SIG-M5 (cell line): ENCODE measurements around the gene ADARB2.

Experiments used
- DNase-seq: peaks from one replicate; lab custom pipeline; 2025; lab: John Stamatoyannopoulos, UW

The ADARB2 gene

DNA sequence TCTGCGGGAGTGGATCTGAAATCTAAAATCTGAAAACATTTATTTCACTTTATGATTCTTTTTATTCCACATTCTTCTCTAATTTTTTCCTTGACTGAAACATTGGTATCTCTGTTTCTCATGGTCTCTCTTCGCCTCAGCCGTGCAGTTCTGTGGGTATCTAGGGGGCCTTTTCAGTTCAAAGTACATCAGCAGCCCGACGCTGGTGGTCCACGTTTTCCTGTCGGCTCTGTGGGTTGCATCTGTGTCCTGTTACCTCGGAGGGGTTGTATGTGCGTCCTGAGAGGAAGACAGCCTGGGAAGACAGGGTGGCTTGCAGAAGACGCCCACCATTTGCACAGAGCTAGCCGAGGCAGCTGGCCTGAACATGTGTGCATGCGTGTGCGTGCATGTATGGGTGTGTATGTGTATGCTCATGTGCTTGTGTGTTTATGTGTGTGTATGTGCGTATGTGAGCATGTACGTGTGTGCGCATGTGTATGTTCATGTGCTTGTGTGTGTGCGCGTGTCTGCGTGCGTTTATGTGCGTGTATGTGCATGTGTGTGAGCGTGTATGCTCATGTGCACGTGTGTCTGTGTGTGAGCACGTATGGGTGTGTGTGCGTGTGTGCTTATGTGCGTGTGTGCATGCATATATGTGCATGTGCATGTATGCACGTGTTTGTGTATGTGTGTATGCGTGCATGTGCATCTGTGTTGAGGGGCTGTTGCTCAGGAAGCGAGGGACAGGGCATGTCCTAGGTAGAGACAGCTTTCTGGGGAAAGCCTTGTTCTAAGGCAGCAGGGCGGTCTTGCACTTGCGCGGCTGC lies 211.8 kb downstream of the ADARB2 start:
- DNase-seq, result no peak

DNA sequence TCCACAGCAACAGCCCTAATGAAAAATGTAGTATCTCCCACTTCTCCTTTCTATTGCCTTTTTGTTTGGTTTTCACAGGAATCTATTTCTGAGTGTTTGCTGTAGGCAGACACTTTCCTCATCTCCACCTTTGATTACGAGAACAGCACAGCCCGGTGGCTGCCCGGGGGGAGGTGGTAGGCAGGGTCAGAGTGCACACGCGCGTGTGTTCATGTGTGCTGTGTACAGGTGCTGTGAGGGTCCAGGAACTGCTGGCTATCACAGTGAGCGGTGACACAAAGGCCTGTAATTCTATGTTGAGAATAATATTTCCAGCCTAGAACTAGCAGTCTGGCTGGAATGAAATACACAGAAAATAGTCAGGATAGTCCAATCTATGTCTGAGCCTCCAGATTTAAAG lies 212.8 kb downstream of the ADARB2 start:
- DNase-seq, result no peak

DNA sequence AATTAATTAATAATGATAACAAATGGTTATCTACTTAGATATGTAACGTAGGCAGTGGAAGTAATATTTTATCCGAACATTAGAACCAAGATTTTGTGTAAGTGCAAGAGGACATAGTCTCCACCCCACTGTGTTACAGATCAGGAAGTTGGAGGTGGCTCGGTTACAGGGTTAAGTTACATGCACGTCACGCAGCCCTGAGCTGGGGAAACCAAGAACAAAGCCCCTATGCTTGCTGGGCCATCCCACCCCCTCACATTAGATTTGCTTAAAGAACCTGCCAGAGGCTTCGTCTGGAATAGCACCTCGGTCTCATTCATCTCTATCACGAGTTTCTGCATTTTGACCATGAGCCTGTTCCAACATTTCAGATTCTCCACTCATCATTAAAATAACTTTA lies 214.1 kb downstream of the ADARB2 start:
- DNase-seq, result no peak

- DNase-seq, result no peak
Measured at GRCh38 chr10:1522237-1522636, 215.1 kb downstream of the ADARB2 start.

DNA sequence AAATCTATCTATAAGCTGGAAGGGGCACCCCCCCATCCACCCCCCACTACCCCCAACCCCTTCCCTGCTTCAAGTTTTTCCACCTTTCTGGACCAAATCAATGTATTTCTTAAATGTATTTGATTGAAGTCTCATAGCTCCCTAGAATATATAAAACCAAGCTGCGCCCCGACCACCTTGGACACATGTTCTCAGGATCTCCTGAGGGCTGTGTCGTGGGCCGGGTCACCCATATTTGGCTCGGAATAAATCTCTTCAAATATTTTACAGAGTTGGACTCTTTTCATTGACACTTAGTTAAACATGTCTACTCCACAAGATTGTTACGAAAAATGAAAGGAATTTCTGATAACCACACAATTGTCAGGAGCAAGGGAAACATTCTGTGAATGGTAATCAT lies 215.6 kb downstream of the ADARB2 start:
- no peak for DNase-seq

DNA sequence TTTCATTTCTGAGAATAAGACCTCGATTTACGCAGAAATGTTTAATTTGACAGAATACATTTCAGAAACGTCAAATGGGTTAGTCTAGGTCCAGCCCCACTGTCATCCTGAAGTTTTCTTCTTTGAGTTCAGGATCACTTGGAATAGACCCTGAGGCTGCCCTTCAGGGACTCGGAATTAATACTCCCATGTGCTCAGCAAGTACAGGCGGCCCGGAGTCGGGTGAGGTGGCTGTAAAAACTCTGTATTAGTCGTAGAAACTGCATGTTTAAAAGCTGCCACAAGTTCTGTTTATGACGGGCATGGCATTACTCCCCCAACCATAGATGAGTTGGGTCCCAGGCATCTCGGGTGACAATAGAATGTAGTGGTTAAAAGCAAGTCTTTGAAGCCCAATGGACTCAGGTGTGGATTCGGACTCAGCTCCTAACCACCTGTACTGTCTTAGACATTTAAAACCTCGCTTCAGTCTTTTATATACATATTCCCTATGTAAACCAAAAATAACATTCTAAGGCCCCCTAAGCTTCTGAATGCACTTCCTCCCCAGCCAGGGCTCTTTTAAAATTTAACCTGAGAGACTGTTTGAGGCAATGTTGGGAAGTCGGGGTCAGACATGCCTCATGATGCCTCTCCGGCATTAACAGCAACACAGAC lies 216.3 kb downstream of the ADARB2 start:
- DNase-seq, result no peak

DNA sequence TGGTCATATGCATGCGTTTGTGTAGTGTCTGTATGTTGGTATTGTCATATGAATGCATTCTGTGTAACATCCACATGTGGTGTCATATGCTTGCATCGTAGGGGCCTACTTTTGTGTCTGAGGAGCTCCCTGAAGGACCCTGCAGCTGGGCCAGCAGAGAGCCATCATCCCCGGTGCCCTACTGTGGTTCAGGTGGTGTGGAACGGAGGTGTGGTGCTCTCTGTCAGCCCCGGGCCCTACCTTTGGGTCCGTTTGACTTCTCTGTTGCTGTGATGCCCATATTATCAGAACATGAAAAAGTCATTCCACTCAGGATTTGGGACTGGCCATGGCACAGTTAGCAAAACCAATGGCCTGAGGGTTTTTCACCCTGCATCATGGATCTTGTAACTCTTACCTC lies 217.9 kb downstream of the ADARB2 start:
- no peak for DNase-seq

DNA sequence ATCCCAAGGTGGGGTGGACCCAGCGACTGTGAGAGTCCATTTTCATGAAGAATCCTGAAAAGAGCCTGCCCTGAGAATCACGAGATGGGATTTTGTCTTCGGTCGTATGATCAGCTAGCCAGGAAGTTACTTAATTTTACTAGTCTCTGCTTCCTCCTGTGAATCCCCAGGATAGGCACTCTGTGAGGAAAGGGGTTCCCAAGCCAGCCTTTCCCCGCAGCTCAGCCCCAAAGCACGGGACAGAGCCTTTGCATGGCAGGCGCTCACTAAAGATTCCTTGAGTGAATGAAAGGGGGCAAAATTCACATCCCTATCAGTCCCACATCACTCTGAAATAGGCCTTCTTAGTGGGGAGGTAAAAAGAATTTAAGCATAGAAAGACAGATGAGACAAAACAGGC lies 219.6 kb downstream of the ADARB2 start:
- DNase-seq, result no peak

GRCh38 chr10:1516492-1517165 lies 220.7 kb downstream of the ADARB2 start:
- no peak for DNase-seq

DNA sequence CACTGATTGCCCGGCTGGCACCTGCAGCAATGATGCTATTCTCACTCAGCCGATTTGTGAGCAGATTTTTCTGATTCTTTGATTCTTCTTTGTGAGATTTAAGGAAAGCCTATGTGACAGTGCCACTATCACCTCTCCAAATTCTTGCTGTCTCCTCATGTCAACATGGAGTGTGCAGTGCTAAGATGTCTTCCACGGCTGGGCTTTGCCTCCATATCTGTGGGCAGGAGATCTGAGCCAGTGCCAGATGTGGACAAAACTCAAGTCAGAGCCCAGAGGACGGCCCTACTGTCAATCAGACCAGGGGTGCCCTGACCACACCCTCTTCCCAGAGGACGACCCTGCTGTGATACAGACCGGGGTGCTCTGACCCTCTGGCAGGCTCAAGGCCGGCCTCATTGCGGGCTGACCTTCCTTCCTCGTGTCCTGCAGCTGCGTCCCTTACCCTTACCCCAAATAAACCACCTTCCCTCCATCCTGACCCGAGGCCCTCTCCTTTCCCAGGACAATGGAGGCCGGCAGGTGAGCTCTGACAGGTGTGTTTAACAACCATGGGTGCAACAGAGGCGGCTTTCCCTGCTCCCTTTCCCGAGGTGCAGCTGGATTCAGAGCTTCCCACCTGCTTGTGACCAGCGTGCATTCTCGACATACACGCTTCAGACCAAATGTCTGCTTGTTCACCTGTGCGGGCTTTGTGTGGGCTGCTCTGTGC lies 221.4 kb downstream of the ADARB2 start:
- DNase-seq, result no peak

DNA sequence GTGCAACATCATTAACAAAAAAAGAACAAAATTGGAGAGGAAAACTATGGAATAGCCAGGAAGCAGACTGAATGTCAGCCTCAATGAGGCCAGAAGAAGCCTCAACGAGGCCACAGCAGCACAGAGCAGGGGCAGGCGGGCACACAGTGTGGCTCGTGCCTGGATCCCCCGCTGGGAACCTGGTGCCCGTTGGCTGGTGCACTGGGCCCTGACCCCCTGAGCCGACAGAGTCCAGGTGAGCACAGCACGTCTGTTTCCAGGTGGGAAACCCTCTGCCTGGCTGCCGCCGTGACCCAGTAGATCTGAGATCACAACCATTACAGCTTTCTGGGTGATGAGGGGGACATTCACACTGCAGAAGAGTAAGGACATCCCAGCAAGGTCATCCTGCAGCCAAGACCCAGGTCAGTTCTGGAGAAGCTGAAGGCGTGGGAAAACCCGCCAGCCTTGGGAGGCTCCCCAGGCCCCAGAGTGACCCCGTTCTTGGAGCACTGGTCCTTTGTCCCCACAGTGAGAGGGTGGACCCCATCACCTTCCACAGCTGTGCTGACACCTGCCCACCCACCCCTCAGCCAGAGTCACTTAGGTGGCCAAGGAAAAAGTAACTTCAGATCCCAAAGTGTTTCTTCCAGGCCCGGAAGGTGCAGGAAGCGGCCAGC lies 222.1 kb downstream of the ADARB2 start:
- no peak for DNase-seq

GRCh38 chr10:1514681-1515080 lies 222.6 kb downstream of the ADARB2 start:
- DNase-seq, result no peak

GRCh38 chr10:1513221-1513620 lies 224.1 kb downstream of the ADARB2 start:
- no peak for DNase-seq

DNA sequence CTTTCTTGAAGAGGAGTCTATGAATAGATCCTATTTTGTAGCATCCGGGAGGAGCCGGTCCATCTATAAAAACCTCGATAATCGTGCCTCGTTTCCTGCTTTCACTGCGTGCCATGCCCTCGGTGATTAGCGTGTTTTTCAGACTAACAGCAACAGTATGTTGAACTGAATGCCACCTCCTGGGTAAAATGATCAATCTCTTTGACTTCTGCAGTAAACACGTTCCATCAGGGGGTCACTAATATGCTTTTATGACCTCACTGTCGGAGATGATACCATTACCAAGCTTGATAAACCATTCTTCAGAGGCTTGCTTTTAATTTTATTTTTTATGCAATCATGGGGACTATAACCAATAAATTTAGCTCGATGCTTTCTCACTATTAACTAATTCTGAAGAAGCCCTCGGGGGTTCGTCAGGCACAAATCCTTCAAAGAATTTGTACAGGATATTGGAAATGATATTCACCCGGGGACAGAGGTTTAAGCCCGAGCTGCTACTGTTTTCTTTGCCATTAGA lies 228.3 kb downstream of the ADARB2 start:
- no peak for DNase-seq

DNA sequence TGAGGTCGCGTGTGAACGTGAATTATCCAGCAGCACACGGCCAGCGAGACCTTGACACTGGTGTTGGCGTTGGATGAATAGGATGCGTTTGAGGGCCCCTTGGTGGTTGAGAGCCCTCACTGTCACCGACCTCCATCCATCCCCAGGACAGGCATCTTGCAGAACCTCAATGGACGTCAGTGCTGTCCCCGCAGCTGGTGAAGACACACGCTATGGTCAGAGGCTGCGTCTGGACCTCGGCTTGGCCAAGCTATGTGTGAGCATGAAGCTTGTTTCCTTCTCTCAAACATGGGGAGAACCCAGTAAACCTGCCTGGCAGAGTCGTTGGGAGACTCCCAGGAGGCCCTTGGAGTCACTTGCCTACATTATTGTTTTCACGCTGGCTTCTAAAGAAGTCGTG lies 229.2 kb downstream of the ADARB2 start:
- no peak for DNase-seq

DNA sequence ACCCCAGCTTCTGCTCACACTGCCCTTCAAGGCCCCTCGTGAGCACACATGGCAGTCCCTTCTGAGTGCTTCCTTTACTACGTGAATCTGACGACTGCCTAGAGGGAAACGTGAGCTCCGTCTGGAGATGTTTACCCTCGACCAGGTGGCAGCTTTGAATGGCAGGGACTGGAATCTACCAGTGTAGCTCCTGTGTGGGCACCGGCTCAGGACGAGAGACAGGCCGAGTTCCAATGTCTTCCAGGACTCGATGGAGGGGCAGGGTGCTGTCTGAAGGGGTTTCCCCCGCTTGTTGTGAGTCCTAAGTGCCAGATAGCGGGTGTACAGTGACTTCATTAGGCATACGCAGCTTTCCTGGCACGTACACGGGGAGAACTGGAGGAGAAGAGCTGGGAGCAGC lies 229.9 kb downstream of the ADARB2 start:
- DNase-seq, result no peak

DNA sequence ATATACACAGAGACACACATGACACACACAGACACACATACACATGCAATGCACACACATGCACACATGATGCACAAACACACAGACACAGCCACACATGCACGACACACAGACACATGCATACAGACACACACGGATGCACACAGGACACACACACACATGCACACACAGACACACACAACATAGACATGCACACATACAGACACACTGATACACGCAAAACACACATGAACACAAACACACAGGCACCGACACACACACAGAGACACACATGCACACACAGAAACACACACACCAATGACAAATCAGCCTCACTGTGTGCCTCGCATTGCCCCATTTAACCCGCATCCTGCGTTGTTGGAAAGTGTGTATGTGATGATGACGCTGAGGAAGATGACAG lies 232.4 kb downstream of the ADARB2 start:
- DNase-seq, result no peak

GRCh38 chr10:1504286-1504685 lies 233.0 kb downstream of the ADARB2 start:
- no peak for DNase-seq

DNA sequence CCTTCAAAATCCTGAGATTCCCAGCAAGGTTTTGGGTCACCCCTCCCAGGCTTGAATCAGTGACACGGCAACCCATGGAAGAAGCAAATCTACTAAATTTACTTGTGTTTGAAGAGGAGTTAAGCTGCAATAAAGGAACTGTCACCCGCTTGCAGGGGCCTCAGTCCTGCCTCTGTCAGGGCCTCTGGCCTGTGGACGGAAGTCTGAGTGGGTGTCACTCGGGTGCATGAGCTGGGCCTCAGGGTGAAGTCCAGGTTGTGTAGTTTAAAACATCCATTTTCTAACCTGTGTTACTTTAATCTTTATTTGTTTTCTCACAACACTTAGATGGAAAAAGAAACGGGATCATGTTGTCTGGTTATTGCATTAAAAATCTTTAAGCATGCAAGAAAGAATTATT lies 234.9 kb downstream of the ADARB2 start:
- DNase-seq, result no peak

DNA sequence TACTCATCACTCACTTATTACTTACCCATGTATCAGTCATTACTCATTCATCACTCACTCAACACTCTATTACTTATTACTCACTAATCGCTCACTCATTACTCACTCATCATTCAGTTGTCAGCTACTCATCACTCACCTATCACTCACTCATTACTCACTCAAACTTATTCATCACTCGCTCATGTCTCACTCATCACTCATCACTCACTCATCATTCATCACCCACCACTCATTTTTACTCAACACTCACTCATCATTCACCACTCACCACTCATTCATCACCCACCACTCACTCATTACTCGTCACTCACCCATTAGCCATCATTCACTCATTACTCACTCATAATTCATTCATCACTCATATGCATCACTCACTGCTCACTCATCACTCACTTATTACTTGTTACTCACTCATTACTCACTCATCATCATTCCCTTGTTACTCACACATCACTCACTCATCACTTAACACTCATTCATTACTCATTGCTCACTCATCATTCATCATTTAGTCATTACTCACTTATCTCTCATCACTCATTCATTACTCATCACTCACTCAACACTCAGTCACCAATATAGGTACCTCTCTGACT lies 237.9 kb downstream of the ADARB2 start:
- no peak for DNase-seq

GRCh38 chr10:1498746-1499358 lies 238.5 kb downstream of the ADARB2 start:
- DNase-seq, result no peak
